ENCODE measurements around the gene HOXB2.

HOXB2 gene

DNA sequence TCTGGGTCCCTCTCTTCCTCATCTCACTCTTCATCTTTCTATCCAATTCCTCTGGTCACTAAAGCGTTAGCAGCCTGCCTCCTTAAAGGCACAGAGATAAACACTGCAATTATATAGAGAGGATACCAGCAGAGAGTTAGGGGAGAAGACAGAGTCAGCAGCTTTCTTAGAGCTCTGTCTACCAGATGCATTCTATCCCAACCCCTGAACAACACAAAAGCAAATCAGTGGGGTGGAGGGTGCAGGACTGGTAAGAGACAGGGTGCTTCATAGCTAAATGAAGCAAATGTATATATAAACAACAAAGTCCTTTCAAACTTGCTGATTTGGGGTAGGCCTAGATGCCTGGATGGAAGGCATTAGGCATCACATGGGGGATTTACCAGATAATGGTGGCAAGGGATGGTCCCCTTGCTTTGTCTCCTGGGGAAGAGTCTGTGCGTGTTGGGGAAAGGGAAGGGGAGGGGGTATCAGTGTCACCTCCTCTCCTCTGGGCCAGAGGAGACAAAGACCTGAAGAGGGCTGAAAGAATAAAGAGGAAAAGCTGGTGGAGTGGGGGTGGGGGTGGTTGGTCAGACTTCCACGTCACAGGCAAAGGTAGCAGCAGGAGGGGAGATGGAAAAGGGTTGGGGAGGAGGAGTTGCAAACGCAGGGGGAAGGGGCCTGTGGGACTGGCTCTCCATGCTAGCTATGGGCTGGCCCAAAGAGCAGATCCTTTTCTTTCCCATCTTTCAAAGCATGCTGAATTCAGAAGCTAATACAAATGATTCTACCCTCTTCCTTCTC lies 21.2 kb upstream of the HOXB2 start:
- no peak for DNase-seq (ENCODE audit: low read depth)

GRCh38 chr17:48565022-48565554 lies 20.2 kb upstream of the HOXB2 start:
- no peak for DNase-seq (ENCODE audit: low read depth)

DNA sequence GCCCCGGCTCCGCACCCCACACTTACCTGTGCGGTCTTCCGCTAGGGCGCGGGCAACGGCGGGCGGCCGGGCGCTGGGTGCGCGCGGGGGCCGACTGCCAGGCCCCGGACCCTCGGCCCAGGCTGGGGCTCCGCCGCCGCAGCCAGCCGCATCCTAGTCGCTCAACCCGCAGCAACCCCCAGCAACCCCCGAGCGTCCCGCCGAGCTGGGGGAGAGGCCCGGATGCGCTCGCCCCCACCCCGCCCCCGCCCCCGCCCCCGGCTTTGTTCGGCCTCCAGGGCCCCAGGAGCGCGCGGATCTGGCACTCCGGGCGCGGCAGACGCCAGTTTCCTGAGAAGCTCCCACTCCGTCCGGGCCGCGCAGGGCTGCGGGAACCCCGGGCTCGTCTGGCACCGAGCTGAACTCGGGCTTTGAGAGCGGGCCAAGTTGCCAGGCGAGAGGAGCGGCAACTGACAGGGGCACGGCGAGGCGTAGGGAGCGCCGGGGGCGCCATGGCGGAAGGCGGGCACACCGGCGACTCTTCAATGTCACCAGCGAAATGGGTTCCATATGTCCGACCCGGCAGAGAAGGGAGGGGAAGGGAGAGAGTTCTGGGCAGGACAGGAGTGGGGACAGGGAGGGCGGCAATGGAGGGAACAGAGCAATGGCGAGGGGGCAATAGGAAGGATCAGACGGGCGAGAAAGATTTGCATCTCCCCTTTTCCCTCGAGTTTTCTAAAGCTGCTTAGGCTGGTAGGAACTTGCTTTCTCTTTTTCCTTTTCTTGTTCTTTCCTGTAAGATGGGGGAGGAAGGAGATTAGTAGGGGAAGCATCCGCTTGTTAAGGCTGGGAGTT lies 19.5 kb upstream of the HOXB2 start:
- no peak for DNase-seq (ENCODE audit: low read depth)

DNA sequence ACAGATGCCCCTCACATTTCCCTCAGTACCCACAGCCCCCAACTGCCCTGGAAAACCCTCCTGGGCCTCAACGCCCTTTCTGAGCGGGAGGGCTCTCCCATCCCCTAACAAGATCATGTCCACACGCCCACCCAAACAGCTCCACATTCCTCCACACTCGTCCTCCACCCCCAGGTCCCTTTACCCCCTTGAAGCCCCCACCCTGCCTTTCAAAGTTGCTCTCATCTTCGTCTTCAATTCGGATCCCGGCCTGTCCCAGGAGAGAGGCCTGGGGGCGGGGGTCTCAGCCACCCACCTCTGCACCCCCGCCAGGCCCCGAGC lies 18.9 kb upstream of the HOXB2 start:
- DNase-seq (ENCODE audit: low read depth) = no peak

GRCh38 chr17:48563385-48563838 lies 18.5 kb upstream of the HOXB2 start:
- no peak for DNase-seq (ENCODE audit: low read depth)

- DNase-seq (ENCODE audit: low read depth) = no peak
Measured at GRCh38 chr17:48562934-48563333, 18.0 kb upstream of the HOXB2 start.

DNA sequence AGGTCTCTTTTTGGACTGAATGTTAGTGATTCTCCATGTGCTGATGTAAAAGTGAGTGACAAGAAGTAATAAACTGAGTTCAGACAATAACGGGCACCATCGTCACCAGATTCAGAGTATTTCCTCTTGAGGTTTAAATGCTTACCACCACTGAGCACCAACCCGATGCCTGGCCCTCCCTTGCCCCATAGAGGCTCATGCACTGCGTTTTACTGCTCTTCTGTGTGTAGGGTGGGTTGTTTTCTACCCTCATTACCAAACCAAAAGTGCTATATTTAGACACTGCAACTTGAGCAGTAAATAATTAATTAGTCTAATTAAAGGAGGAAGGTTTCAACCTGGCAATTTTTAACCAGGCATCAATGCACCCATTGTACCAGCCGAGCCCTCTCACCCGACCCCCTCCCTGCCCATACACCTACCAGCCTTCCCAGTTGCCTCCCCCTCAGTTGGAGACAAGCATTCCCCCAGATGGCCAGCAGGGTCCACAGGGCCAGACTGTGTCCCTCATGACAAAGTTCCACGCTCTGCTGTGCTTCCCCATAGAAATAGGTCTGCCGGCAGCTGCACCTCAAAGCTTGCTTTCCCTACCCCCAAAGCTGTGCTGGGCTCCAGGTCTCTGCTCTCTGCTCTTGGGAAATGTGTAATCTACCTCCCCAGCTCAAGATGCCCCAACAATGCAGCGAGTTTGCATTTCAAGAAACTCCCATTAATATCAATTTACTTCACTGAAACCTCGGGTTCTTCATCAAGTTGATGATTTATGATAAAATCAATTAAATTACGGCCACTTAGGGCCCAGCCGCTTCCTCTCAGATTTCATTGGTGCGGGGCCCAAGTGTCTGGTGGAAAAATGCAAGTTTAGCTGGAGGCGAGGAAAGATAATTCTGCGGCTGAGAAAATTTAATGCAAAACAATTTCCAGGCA lies 17.2 kb upstream of the HOXB2 start:
- no peak for DNase-seq (ENCODE audit: low read depth)

GRCh38 chr17:48559840-48560817 lies 15.2 kb upstream of the HOXB2 start:
- DNase-seq (ENCODE audit: low read depth) = no peak

DNA sequence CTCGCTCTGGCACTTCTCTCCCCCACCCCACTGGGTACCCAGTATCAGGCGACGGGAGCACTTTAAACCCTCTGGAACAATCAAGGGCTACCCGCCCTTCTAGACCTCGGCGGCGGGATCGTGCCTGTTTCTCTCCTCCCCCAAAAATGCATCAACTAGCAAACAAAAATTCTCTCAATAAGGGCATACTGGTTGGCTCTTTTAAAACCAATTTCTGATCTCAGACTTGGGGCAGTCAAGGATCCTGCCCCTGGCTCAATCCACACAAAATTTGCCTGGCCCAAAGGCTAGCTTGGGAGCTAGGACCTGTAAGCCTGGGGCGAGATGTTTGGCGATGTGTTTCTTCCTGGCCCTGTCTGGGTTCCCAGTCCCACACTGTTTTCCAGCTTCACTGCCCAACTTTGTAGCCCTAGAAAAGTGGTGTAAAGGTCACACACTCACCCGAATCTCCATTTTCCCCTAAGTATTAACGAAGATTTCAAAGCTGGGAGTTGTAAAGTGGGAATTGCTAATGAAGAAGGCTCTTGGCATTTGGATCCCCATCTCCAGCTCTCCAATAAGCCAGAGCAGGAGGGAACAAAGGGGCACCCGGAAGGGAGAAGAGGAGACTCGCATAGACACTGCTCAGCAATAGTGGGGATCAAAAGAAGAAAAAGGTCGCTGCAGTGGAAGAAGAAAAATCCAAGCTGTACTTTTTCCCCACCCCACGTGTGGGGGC lies 14.4 kb upstream of the HOXB2 start:
- no peak for DNase-seq (ENCODE audit: low read depth)

DNA sequence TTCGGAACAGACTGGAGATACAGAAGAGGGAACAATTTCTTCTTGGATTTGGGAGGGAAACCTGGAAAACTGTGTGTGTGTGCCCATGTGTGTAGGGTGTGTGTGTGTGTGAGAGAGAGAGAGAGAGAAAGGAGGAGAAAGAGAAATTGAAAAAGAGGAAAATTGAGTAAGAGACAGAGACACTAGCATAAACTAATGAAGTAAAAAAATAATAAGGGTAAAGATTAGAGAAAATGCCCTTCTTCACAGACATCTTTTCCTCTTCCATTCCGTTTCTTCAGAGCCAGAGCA lies 13.9 kb upstream of the HOXB2 start:
- no peak for DNase-seq (ENCODE audit: low read depth)

GRCh38 chr17:48558057-48558830 lies 13.3 kb upstream of the HOXB2 start:
- no peak for DNase-seq (ENCODE audit: low read depth)

DNA sequence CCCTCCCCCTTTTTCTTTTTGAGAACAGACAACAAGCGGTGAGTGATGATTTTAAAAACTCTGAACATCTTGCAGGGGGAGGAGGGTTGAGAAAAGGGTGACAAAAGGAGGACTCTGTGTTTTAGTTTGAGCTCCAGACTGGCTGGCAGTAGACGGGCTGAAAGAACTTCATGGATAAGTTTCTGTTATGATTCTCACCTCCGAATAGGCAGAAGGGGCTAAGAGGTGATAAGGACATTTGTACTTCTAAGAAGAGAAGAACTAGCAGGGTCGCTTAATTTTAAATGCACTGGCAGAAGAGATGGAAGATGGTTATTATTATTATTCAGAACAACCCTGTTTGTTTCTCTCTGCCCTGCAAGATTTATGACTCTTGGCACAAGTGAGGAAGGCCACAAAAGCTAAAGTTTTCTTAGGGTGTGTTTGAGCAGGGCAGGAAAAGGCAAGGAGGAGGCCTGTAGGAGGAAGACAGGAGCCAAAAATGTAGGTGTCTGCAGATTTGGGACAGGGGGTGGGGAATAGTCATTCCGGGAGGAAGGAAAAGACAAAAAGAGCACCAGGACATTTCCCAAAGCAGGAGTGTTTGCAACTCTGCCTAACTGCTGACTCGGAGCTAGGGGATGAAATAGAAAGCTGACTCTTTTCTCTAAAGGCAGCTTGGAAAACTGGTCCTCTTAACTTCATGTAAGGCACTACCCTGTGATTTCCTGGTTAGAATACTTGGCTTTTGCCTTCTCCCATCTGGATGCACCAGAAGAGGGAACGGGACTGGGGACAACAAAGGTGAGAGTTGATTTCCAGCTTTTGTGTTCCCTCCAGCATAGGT lies 11.9 kb upstream of the HOXB2 start:
- DNase-seq (ENCODE audit: low read depth) = no peak

GRCh38 chr17:48556229-48556575 lies 11.3 kb upstream of the HOXB2 start:
- DNase-seq (ENCODE audit: low read depth) = no peak

- DNase-seq (ENCODE audit: low read depth) = peak; percentile 52
Measured at GRCh38 chr17:48555258-48556228, 10.6 kb upstream of the HOXB2 start.

DNA sequence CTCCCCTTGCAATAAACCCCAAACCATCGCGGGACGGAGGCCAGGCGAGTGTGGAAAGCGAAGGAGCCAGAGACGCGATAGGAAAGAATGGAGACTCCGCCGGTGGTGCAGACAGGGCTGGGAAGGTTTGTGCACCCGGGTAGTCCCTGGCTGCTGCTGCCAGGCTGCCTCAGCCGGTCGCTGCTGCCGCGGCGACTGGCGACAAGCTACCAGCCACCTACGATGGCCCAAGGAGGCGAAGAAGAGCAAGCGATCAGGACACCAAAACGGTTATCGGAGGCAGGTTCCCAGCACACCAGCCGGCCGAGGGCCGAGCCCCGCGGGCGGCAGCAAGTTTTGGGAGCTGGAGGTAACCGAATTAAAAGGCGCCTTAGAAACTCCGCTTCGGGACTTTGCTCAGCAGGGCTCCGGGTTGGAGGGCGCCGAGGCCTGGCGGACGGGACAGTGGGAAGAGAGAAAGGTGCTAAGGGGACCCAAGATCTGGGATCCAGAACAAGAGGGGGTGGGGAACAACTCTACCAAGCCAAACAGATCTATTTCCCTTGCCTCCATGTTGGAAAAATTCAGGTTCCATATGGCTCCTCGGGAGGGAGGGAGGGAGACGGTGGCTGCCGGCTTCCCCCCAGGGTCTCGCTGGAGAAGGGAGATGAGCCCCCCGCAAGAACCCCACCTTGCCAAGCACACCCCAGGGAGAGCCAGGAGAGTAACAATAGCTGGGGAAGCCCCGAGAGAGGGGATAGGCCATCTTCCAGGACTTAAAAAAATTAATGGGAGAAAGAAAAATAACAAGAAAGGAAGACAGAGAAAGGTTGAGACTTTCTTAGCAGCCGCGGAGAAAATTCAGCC lies 9.7 kb upstream of the HOXB2 start:
- DNase-seq (ENCODE audit: low read depth) = no peak

DNA sequence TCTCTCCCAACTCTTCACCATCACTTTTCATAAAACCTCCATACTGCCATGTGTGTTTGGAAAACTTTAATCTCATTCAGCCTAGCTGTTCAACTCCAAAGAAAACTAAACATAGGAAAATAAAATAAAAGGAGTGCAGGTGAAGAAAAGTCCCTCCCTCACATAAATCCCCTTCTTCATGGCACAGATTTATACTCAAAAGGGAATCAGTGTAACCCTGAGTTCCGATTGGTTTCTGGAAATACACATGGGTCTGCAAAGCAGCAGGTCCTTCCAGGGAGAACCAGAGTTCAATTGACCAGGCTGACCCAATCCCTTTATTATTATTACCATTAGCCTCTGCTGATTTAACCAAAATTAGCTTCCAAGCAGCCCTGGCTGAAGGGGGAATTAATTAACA lies 8.9 kb upstream of the HOXB2 start:
- no peak for DNase-seq (ENCODE audit: low read depth)

- DNase-seq (ENCODE audit: low read depth) = no peak
Measured at GRCh38 chr17:48553190-48553547, 8.3 kb upstream of the HOXB2 start.
